ENCODE results near the gene ACVR1B.

DNA sequence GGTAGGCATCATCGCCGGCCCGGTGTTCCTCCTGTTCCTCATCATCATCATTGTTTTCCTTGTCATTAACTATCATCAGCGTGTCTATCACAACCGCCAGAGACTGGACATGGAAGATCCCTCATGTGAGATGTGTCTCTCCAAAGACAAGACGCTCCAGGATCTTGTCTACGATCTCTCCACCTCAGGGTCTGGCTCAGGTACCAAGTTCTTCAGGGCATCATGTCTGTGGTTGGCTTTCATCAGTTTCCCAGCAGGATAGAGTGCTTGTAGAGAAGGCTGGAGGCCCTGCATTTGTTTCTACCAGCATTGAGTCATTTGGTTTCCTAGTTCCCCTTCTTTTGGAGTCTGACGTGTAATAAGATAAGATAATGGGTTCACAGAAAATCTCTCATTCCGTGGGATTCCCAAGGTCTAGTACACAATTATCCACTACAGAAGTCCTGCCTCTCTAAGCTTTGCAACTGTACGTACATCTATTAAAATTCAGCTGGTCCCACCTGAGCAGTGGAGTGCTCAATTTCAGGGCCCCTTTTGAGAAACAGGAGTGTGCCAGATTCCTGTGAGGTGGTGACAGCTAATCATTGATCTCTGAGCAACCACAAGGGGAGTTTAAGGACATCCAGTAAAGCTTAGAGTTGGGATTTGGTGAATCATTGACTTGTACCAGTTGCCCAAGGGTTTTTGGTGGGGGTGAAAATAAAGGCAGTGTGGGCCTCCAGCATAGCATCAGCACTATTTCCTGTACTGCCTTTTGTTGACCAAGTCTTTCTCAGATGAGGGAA is 25.1 kb downstream of the ACVR1B start:
- TF ChIP-seq POLR2A (IDR thresholded peaks at IDR 0.05; ENCODE audit: low read depth, low read length) = no peak
- peak; percentile 64 for TF ChIP-seq SPI1 (IDR thresholded peaks at IDR 0.05; ENCODE audit: low read depth, low read length)
- TF ChIP-seq TAF1 (IDR thresholded peaks at IDR 0.05; ENCODE audit: low read depth, low read length) = no peak
- TF ChIP-seq PAX5 (IDR thresholded peaks at IDR 0.05; ENCODE audit: insufficient read depth, low read length, severe bottlenecking) = no peak
- no peak for TF ChIP-seq POLR2AphosphoS5 (IDR thresholded peaks at IDR 0.05; ENCODE audit: low read depth, low read length)
- no peak for TF ChIP-seq POU2F2 (IDR thresholded peaks at IDR 0.05; ENCODE audit: low read depth, low read length)

Data from GM12891 (cell line).